Activated T-helper 9 cell treated with anti-CD3 and anti-CD28 coated beads, Interleukin-2, amount 50 U/mL, for 16 hours (primary cell): ENCODE data around the gene ZNF366.

Source experiments
- DNase-seq: peaks from one replicate; pipeline ENCODE4 v3.0.0-alpha.2; 2020; ENCODE audit warnings: low read depth

The ZNF366 gene

GRCh38 chr5:72489536-72489935 lies 17.7 kb downstream of the ZNF366 start:
- DNase-seq = no peak

GRCh38 chr5:72488756-72489155 lies 18.5 kb downstream of the ZNF366 start:
- DNase-seq = no peak

GRCh38 chr5:72487177-72487576 lies 20.0 kb downstream of the ZNF366 start:
- DNase-seq = no peak

- DNase-seq = no peak
Measured at GRCh38 chr5:72486371-72486770, 20.8 kb downstream of the ZNF366 start.

- no peak for DNase-seq
Measured at GRCh38 chr5:72485430-72485974, 21.7 kb downstream of the ZNF366 start.

- no peak for DNase-seq
Measured at GRCh38 chr5:72482046-72482445, 25.2 kb downstream of the ZNF366 start.

- no peak for DNase-seq
Measured at GRCh38 chr5:72480841-72481240, 26.4 kb downstream of the ZNF366 start.

GRCh38 chr5:72479921-72480320 lies 27.3 kb downstream of the ZNF366 start:
- no peak for DNase-seq

- DNase-seq = no peak
Measured at GRCh38 chr5:72478684-72479083, 28.5 kb downstream of the ZNF366 start.

- DNase-seq = no peak
Measured at GRCh38 chr5:72478276-72478675, 28.9 kb downstream of the ZNF366 start.

- DNase-seq = no peak
Measured at GRCh38 chr5:72477644-72478043, 29.6 kb downstream of the ZNF366 start.

- no peak for DNase-seq
Measured at GRCh38 chr5:72477176-72477575, 30.0 kb downstream of the ZNF366 start.

GRCh38 chr5:72476721-72477120 lies 30.5 kb downstream of the ZNF366 start:
- no peak for DNase-seq

GRCh38 chr5:72476275-72476674 lies 30.9 kb downstream of the ZNF366 start:
- DNase-seq = no peak

- no peak for DNase-seq
Measured at GRCh38 chr5:72474516-72474915, 32.7 kb downstream of the ZNF366 start.

GRCh38 chr5:72474046-72474500 lies 33.1 kb downstream of the ZNF366 start:
- DNase-seq = no peak

- DNase-seq = no peak
Measured at GRCh38 chr5:72472666-72473422, 34.4 kb downstream of the ZNF366 start.

GRCh38 chr5:72472031-72472430 lies 35.2 kb downstream of the ZNF366 start:
- DNase-seq = no peak

GRCh38 chr5:72470826-72471225 lies 36.4 kb downstream of the ZNF366 start:
- no peak for DNase-seq

- no peak for DNase-seq
Measured at GRCh38 chr5:72468606-72469005, 38.6 kb downstream of the ZNF366 start.

- DNase-seq = no peak
Measured at GRCh38 chr5:72468024-72468423, 39.2 kb downstream of the ZNF366 start.

GRCh38 chr5:72467461-72467860 lies 39.7 kb downstream of the ZNF366 start:
- DNase-seq = no peak

- DNase-seq = no peak
Measured at GRCh38 chr5:72465601-72466563, 41.3 kb downstream of the ZNF366 start.
